ENCODE results near the gene VTI1A. TPM values are rescaled to one million over a fixed set of nuclear protein-coding genes. Genes with fewer than 3 reads are reported as not detected.
A peak's percentile ranks its signal among the peaks of the same experiment; 100 is the strongest.

Gene VTI1A
- total and polyA plus RNA-seq, 2 of the 4 experiments (the other 2 are of a cell fraction) = 9.7 to 24.9 TPM

DNA sequence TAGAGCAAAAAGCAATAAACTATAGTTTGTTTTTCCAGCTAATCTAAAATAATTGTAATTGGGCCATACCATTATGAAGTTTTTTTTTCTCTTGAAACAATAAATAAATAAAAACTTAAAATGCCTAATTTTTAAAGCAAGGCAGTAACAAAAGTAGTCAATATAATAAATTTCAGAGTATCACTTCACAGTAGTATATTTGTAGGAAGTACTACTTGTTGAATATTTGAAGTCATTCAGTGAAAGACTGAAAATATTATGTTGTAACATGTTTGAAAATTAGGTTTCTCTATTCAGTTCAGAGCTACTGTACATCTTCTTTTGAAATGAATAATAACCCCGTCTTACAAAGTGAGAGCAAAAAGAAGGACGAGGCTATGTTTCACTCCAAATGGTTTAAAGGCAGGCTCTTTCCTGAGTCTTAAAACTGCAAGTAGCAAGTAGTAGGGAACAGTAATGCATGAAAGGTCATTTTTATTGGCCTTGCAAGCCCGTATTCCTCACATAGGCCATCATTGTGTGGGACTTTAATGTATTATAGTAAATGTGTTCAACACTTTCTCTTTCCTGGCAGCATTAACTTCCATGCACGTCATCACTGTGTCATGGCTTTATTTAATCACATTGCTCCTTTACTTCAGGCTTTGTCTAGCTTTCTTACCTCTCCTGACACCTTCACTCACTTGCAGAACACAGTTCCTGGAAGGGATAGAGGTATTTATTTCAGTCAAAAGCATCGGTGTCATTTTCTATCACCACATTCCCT is 141.4 kb downstream of the VTI1A start:
- Histone ChIP-seq H3K4ac (ENCODE audit: low read depth, low read length) (no peak overlapping the region), H3K4me1 (ENCODE audit: control insufficient read depth, insufficient read depth, low read length) (peaks cover 5% of the 10 kb centered on the region), H4K5ac (ENCODE audit: low read depth, low read length) (no peak overlapping the region), H2BK15ac (ENCODE audit: low read depth, low read length) (no peak overlapping the region), H3K4me2 (ENCODE audit: low read depth, low read length) (no peak overlapping the region; the same call in 1 of the 2 replicates), H3K4me3 (ENCODE audit: insufficient read depth, low read depth, low read length) (no peak overlapping the region), H3K23ac (ENCODE audit: low read depth, low read length) (no peak overlapping the region), H3K18ac (ENCODE audit: low read depth, low read length) (no peak overlapping the region), H2BK5ac (ENCODE audit: low read depth, low read length, poor library complexity, severe bottlenecking) (no peak overlapping the region), H2AK9ac (replicated peaks; ENCODE audit: low read depth, low read length, poor library complexity) (no peak overlapping the region), H3K14ac (replicated peaks; ENCODE audit: low read depth, low read length) (no peak overlapping the region), H2AFZ (replicated peaks; ENCODE audit: low read length, poor library complexity) (no peak overlapping the region), H4K8ac (ENCODE audit: low read depth in 2 of 2, low read length in 2 of 2) (no peak overlapping the region), H3K27ac (ENCODE audit: insufficient read depth, low read length) (no peak overlapping the region), H3K9ac (ENCODE audit: low read depth, low read length) (no peak overlapping the region), H4K20me1 (ENCODE audit: insufficient read depth, low read length) (peaks cover 4% of the 10 kb centered on the region; the same call in 1 of the 2 replicates), H2BK120ac (ENCODE audit: low read depth, low read length) (no peak overlapping the region), H3K79me1 (ENCODE audit: low read depth in 1 of 2, low read length in 2 of 2) (0 out of 4 replicates have a peak, but pooled peaks cover 0 to 3% of the 10 kb centered on the region in 2 experiments), H3K9me3 (ENCODE audit: control insufficient read depth, insufficient read depth, low read length) (no peaks in the 10 kb centered on the region), H2BK20ac (ENCODE audit: low read depth, low read length) (no peak overlapping the region), H3K56ac (ENCODE audit: extremely low read depth, insufficient read depth, low read length) (no peak overlapping the region), H4K91ac (ENCODE audit: insufficient read depth, low read depth, low read length) (no peak overlapping the region), H3K36me3 (ENCODE audit: control insufficient read depth, insufficient read depth, low read length) (no peaks in the 10 kb centered on the region; the same call in 1 of the 2 replicates), H3K27me3 (ENCODE audit: control insufficient read depth, insufficient read depth, low read length) (no peaks in the 10 kb centered on the region), H3K9me1 (ENCODE audit: insufficient read depth, low read length) (peaks cover 10% of the 10 kb centered on the region), H2AK5ac (ENCODE audit: low read depth, low read length) (no peak overlapping the region)
- ChIA-PET POLR2A (ENCODE audit: unreplicated experiment) (no interaction called here), CTCF (interaction anchor here (1.2 kb wide), 1 partner anchor 26 kb away, joined by 3 read pairs; no protein-coding TSS in a partner anchor)
- dilution Hi-C loops (cut with HindIII; ENCODE audit: low sequenced_read_pairs, unreplicated experiment) (no loop called here), in situ Hi-C loops (cut with MboI; ENCODE audit: low sequenced_read_pairs) (no loop called here), intact Hi-C loops (cut with micrococcal nuclease) (no loop called here)
- no TSS peak for BruUV-seq (replicated peaks)
- TF ChIP-seq RFX5 (IDR thresholded peaks at IDR 0.05; ENCODE audit: low read depth, low read length) (no peak), NFE2L2 (IDR thresholded peaks at IDR 0.05; ENCODE audit: low read depth, low read length) (no peak), CHD1 (IDR thresholded peaks at IDR 0.05; ENCODE audit: low read depth, low read length) (no peak), POLR2A (IDR thresholded peaks at IDR 0.05; ENCODE audit: low read depth, low read length) (no peak)
- TF ChIP-seq, protein P1, sequence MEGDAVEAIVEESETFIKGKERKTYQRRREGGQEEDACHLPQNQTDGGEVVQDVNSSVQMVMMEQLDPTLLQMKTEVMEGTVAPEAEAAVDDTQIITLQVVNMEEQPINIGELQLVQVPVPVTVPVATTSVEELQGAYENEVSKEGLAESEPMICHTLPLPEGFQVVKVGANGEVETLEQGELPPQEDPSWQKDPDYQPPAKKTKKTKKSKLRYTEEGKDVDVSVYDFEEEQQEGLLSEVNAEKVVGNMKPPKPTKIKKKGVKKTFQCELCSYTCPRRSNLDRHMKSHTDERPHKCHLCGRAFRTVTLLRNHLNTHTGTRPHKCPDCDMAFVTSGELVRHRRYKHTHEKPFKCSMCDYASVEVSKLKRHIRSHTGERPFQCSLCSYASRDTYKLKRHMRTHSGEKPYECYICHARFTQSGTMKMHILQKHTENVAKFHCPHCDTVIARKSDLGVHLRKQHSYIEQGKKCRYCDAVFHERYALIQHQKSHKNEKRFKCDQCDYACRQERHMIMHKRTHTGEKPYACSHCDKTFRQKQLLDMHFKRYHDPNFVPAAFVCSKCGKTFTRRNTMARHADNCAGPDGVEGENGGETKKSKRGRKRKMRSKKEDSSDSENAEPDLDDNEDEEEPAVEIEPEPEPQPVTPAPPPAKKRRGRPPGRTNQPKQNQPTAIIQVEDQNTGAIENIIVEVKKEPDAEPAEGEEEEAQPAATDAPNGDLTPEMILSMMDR (conservative IDR thresholded peaks at IDR 0.05; ENCODE audit: low read depth, low read length) = no peak
- DNase-seq = peak; percentile 17
- no CpG with 5 or more reads among the region's 5 CpGs for WGBS, 2 experiments (ENCODE audit: extremely low coverage in 2 of 2, insufficient read length in 1 of 2)
- no peak for ATAC-seq (ENCODE audit: low read depth)

All from IMR-90 (cell line).